ENCODE data around the gene NUP214. TPM values are rescaled to one million over a fixed set of nuclear protein-coding genes. Genes with fewer than 3 reads are reported as not detected.

NUP214 gene
- total RNA-seq, 2 donors from 2014 or later = 44.3 to 55.0 TPM

DNA sequence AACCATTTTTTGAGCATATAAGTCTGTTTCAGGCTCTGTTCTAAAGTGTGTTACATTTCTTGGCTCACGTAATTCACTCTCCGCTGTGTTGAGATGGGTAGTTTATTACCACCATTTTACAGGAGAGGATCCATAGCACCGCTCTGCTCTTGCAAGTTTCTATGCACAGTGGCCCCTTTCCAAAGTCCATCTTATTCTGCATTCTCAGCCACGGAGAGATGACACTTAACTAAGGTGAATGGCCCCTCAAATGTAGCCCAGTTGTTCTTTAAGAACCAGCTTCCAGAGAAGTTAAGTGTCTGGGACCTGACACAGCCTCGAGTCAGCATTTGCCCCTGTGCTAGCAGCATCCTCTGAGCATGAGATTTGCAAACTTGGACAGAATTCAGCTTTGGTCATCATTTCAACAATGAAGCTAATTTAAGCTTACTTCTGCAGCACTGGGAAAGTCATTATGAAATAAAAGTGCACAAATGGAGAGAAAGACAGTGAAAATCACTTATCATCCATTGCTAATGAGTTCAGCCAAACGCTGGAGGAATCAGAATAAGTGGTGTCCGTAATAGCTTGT is 89.0 kb downstream of the NUP214 start:
- Histone ChIP-seq H3K27ac (no peak overlapping the region), H3K9me3 (no peaks in the 10 kb centered on the region), H3K27me3 (replicated peaks; ENCODE audit: insufficient read depth) (no peaks in the 10 kb centered on the region), H3K4me1 (ENCODE audit: control insufficient read depth in 1 of 2, low read depth in 2 of 2) (peaks cover 3 to 13% of the 10 kb centered on the region in 2 donors), H3K4me3 (no peak overlapping the region), H3K36me3 (peaks cover 13% of the 10 kb centered on the region)
- no peak for DNase-seq (ENCODE audit: low spot score)
- TF ChIP-seq, protein P1, sequence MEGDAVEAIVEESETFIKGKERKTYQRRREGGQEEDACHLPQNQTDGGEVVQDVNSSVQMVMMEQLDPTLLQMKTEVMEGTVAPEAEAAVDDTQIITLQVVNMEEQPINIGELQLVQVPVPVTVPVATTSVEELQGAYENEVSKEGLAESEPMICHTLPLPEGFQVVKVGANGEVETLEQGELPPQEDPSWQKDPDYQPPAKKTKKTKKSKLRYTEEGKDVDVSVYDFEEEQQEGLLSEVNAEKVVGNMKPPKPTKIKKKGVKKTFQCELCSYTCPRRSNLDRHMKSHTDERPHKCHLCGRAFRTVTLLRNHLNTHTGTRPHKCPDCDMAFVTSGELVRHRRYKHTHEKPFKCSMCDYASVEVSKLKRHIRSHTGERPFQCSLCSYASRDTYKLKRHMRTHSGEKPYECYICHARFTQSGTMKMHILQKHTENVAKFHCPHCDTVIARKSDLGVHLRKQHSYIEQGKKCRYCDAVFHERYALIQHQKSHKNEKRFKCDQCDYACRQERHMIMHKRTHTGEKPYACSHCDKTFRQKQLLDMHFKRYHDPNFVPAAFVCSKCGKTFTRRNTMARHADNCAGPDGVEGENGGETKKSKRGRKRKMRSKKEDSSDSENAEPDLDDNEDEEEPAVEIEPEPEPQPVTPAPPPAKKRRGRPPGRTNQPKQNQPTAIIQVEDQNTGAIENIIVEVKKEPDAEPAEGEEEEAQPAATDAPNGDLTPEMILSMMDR (IDR thresholded peaks at IDR 0.05) = no peak
- ATAC-seq (ENCODE audit: insufficient number of reproducible peaks, low FRiP score, low read depth) = no peak

GRCh38 chr9:131214876-131215275 is 89.5 kb downstream of the NUP214 start:
- Histone ChIP-seq H3K4me3 (no peak overlapping the region), H3K27ac (no peak overlapping the region), H3K27me3 (replicated peaks; ENCODE audit: insufficient read depth) (no peaks in the 10 kb centered on the region), H3K4me1 (ENCODE audit: control insufficient read depth in 1 of 2, low read depth in 2 of 2) (peaks cover 3 to 13% of the 10 kb centered on the region in 2 donors), H3K9me3 (no peaks in the 10 kb centered on the region), H3K36me3 (peaks cover 16% of the 10 kb centered on the region)
- no peak for DNase-seq (ENCODE audit: low spot score)
- TF ChIP-seq, protein P1 (IDR thresholded peaks at IDR 0.05) = no peak
- ATAC-seq (ENCODE audit: insufficient number of reproducible peaks, low FRiP score, low read depth) = no peak

DNA sequence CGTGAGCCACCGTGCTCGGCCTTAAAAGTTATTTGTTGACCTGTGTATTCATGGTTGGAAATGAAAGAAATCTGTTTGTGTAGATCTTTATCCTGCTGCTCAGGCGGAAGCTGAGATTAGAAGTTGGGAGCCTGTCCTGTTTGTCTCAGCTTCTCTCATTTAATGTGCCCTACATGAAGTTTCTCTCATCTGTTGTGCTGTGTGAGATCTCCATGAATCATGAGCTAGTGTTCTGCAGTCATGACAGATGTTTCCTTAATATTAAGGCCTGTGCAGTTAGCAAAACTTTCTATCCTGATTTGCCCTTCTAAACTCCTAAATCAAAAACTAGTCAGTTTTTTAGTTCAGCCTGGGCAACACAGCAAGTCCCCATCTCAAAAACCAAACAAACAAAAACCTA is 91.4 kb downstream of the NUP214 start:
- Histone ChIP-seq H3K27ac (no peak overlapping the region), H3K9me3 (no peaks in the 10 kb centered on the region), H3K4me3 (no peak overlapping the region), H3K36me3 (peaks cover 16% of the 10 kb centered on the region), H3K27me3 (replicated peaks; ENCODE audit: insufficient read depth) (no peaks in the 10 kb centered on the region), H3K4me1 (ENCODE audit: control insufficient read depth in 1 of 2, low read depth in 2 of 2) (peaks cover 3 to 13% of the 10 kb centered on the region in 2 donors)
- DNase-seq (ENCODE audit: low spot score) = no peak
- TF ChIP-seq, protein P1 (IDR thresholded peaks at IDR 0.05) = no peak
- ATAC-seq (ENCODE audit: insufficient number of reproducible peaks, low FRiP score, low read depth) = no peak

DNA sequence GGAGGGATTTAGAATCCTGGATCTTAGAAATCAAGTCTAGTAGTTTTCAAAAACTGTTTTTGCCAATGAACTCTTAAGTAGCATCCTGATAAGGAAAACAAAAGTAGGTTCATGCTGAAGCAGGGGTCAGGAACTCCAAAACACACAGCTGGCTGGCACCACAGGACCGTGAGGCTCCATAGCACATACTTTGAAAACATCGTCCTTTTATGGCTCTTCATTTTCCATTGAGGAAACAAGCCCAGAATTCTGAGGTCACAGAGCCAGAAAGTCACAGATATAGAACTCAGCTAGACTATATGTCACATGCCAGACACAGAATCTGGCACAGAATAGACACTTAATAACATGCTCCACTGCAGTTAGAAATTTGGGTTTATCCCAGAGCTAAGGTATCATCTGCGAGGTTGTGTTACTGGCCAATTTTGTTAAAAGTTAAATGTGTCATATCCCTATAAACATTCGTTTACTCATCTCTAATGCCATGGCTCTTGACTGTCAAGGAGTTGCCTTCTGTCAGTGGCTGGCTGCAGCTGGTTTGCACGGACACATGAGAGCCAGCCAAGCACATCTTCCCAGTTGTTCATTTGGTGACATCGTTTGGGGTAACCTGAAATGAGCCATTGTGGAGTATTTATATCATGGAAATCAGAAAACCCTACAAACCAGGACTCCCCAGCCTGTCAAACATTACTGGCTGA is 92.1 kb downstream of the NUP214 start:
- Histone ChIP-seq H3K9me3 (no peaks in the 10 kb centered on the region), H3K27me3 (replicated peaks; ENCODE audit: insufficient read depth) (no peaks in the 10 kb centered on the region), H3K4me1 (ENCODE audit: control insufficient read depth in 1 of 2, low read depth in 2 of 2) (peaks cover 3 to 13% of the 10 kb centered on the region in 2 donors), H3K36me3 (peaks cover 16% of the 10 kb centered on the region), H3K27ac (no peak overlapping the region), H3K4me3 (no peak overlapping the region)
- DNase-seq (ENCODE audit: low spot score) = no peak
- TF ChIP-seq, protein P1 (IDR thresholded peaks at IDR 0.05) = no peak
- no peak for ATAC-seq (ENCODE audit: insufficient number of reproducible peaks, low FRiP score, low read depth)

DNA sequence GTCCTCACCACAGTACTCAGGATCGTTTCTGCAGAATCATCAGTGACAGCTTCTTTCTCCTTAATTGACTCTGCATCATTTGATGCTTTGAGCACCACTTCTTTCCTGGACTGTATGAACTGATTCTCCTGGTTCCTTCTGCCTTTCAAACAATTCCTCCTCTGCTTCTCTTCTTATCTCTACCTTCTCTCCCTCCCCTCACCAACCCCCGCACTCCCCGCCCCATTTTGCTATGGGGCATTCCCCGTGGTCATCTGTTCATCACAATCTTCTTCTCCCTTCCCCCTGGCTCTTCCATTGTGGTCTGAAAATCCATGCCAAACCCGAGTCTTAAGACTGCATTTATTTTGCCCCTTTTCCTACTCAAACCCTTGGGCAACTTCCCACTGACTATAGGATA is 93.0 kb downstream of the NUP214 start:
- Histone ChIP-seq H3K27me3 (replicated peaks; ENCODE audit: insufficient read depth) (no peaks in the 10 kb centered on the region), H3K36me3 (peaks cover 16% of the 10 kb centered on the region), H3K4me1 (ENCODE audit: control insufficient read depth in 1 of 2, low read depth in 2 of 2) (peaks cover 3 to 13% of the 10 kb centered on the region in 2 donors), H3K9me3 (no peaks in the 10 kb centered on the region), H3K4me3 (no peak overlapping the region), H3K27ac (no peak overlapping the region)
- DNase-seq (ENCODE audit: low spot score) (no peak), ATAC-seq (ENCODE audit: insufficient number of reproducible peaks, low FRiP score, low read depth) (no peak)
- TF ChIP-seq, protein P1 (IDR thresholded peaks at IDR 0.05) = no peak

All from thoracic aorta (tissue), 2 donors.